ENCODE data around the gene COL4A2.
"Not testable (repeated sequence)": the region's sequence is repeated elsewhere in the genome, so short reads cannot be mapped to it uniquely, and the experiment has no call there.

COL4A2 gene

DNA sequence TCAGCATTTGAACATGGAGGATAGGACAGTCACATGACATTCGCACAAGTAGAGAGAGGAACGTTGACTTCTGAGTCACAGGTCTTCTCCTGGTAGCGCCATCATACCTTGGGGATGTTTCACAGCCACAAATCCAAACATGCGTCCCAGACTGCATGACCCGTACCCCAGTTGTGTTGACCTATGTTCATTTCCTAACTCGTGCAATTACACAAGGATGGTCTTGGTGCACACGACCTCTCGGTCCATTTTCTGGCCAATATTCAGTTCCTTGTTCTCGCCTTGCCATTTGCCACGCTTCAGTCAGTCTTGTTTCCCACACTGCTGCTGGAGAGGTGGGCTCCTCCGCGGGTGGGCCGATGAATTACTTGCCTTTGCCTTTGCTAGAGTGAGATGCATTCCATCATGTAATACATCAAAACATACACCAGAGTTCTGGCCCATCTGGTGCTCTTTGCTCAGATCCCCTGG, 87.3 kb downstream of the COL4A2 start:
- TF ChIP-seq Cebpa-rat (IDR thresholded peaks at IDR 0.05) = no peak
- Histone ChIP-seq H3K4me2 (no peak overlapping the region), H3K9me3 (replicated peaks in 1 of 11) (peaks cover 34 to 57% (median 39%) of the 10 kb centered on the region in 11 experiments), H3K4me3 (no peak overlapping the region), H3K36me3 (no peaks in the 10 kb centered on the region), H4K20me1 (no peaks in the 10 kb centered on the region), H3K27ac (no peak overlapping the region), H3K27me3 (no peaks in the 10 kb centered on the region), H3K9ac (no peak overlapping the region), H3K4me1 (peaks cover 7 to 56% (median 30%) of the 10 kb centered on the region in 10 experiments; a peak in 19 of 20 replicates)

DNA sequence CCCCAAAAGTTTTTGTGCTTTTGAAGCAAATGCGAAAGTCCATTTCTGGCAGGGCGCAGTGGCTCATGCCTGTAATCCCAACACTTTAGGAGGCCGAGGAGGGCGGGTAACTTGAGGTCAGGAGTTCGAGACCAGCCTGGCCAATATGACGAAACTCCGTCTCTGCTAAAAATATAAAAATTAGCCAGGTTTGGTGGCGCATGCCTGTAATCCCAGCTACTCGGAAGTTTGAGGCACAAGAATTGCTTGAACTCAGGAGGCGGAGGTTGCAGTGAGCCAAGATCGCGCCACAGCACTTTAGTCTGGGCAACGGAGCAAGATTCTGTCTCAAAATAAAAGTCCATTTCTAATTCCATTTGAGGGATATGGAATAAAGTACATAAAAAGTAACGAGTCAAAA, 88.5 kb downstream of the COL4A2 start:
- H3K9me3 ChIP-seq (replicated peaks in 1 of 11) = peaks cover 22 to 45% (median 28%) of the 10 kb centered on the region in 11 experiments
- H3K36me3 ChIP-seq, H3K27me3 ChIP-seq, H3K27ac ChIP-seq, H3K4me3 ChIP-seq, H4K20me1 ChIP-seq, H3K4me2 ChIP-seq, H3K9ac ChIP-seq: not testable (repeated sequence)
- peaks cover 7 to 51% (median 28%) of the 10 kb centered on the region in 10 experiments; a peak in 19 of 20 replicates for H3K4me1 ChIP-seq

DNA sequence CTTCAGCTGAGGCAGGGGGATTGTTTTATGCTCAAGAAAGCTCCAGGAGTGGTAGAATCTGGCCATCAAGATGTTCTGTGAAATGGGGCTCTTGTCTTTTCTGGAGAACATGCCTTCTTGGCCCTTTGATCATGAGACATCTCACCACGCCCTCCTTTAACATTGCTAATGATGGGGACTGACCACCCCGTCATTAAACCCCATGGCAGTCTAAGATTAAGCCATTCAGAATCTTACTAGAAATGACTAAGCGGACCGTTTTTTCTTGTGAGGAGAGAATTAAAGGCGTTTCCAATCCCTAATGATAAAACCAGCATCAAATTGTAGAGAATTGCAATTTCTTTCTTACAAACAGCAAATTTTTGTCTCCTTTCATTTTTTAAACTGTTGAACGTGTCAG, 89.4 kb downstream of the COL4A2 start:
- Histone ChIP-seq H3K9me3 (replicated peaks in 1 of 11) (peaks cover 13 to 36% (median 22%) of the 10 kb centered on the region in 11 experiments), H3K27me3 (no peaks in the 10 kb centered on the region), H4K20me1 (no peaks in the 10 kb centered on the region), H3K4me3 (no peak overlapping the region), H3K27ac (no peak overlapping the region), H3K9ac (no peak overlapping the region), H3K4me1 (peaks cover 7 to 46% (median 28%) of the 10 kb centered on the region in 10 experiments; a peak in 19 of 20 replicates), H3K4me2 (peak overlapping the region in 6 of 11 experiments; percentile 55 to 72 (median 62); a peak in 10 of 22 replicates), H3K36me3 (no peaks in the 10 kb centered on the region)
- no peak for TF ChIP-seq Cebpa-rat (IDR thresholded peaks at IDR 0.05)

DNA sequence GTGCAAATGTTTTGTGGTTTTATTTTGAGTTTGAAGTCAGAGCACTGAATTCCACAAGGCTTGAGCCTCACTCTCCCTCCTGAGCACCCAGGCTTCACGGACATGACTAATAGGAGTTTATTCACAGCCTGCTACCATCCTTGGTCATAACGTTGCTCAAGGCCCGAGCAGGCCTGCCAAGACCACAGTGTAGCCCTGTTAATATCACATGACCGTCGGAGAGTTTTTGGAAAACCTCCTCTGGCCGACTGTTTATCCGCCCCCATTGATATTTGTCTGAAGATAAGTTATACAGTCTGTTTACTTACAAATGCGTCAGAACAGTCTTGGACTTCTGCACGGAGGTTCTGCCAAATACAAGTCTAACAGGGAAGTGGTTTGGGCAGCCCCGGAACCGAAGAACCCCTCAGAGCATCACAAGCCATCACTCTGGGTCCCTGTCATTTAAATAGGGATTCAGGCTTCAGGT, 89.9 kb downstream of the COL4A2 start:
- H3K4me3 ChIP-seq = no peak overlapping the region
- no peaks in the 10 kb centered on the region for H4K20me1 ChIP-seq
- TF ChIP-seq Cebpa-rat (IDR thresholded peaks at IDR 0.05) = no peak
- H3K4me1 ChIP-seq = peaks cover 7 to 46% (median 28%) of the 10 kb centered on the region in 10 experiments; a peak in 19 of 20 replicates
- peak overlapping the region in 1 of 11 experiments; percentile 37; a peak in 1 of 22 replicates for H3K27ac ChIP-seq
- H3K36me3 ChIP-seq = no peaks in the 10 kb centered on the region
- peaks cover 9 to 32% (median 18%) of the 10 kb centered on the region in 11 experiments; a peak in 18 of 22 replicates for H3K9me3 ChIP-seq (replicated peaks in 1 of 11)
- no peak overlapping the region for H3K9ac ChIP-seq
- H3K27me3 ChIP-seq = no peaks in the 10 kb centered on the region
- H3K4me2 ChIP-seq = peak overlapping the region in 9 of 11 experiments; percentile 41 to 72 (median 58); a peak in 14 of 22 replicates

DNA sequence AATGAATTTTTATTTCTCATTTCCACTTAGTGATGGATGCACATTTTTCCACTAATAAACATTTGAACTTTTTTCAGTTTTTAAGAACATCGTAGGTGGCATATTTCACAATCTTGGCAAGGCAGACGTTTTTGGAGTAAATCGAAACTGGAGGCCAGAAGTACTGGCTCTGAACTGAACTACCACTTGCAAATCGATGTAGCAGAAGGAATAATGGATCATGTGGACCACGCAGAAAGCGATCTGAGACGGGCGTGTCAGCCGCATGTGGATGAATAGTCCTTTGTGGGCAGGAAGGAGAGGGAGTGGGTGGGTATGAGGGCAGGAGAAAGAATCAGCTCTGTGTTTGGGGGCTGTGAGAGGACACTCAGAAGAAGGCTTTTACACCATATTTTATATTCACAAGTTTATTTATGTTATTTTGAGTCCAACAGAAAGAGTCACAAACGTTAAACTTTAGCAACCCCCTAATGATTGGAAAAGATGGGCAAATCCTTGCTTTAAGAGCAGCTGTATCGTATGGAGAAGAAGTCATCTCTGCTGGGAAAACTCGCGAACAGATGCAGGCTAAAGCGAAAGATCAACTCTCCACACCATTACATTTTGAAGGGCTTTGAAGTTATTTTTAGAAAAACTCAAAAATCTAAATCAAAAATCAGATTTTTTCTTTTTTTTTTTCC, 90.5 kb downstream of the COL4A2 start:
- Histone ChIP-seq H3K36me3 (no peaks in the 10 kb centered on the region), H3K4me1 (peaks cover 7 to 41% (median 26%) of the 10 kb centered on the region in 10 experiments; a peak in 19 of 20 replicates), H3K9ac (0 out of 22 replicates have a peak overlapping the region, but pooled peaks of 1 of the 11 experiments have one; percentile 34), H3K4me3 (no peak overlapping the region), H3K9me3 (replicated peaks in 1 of 11) (peaks cover 4 to 27% (median 17%) of the 10 kb centered on the region in 11 experiments; a peak in 16 of 22 replicates), H3K4me2 (peak overlapping the region; percentile 41 to 72 (median 55); a peak in 20 of 22 replicates), H3K27me3 (no peaks in the 10 kb centered on the region), H3K27ac (peak overlapping the region in 2 of 11 experiments; percentile 25 to 37; a peak in 2 of 22 replicates), H4K20me1 (no peaks in the 10 kb centered on the region)
- no peak for TF ChIP-seq Cebpa-rat (IDR thresholded peaks at IDR 0.05)

DNA sequence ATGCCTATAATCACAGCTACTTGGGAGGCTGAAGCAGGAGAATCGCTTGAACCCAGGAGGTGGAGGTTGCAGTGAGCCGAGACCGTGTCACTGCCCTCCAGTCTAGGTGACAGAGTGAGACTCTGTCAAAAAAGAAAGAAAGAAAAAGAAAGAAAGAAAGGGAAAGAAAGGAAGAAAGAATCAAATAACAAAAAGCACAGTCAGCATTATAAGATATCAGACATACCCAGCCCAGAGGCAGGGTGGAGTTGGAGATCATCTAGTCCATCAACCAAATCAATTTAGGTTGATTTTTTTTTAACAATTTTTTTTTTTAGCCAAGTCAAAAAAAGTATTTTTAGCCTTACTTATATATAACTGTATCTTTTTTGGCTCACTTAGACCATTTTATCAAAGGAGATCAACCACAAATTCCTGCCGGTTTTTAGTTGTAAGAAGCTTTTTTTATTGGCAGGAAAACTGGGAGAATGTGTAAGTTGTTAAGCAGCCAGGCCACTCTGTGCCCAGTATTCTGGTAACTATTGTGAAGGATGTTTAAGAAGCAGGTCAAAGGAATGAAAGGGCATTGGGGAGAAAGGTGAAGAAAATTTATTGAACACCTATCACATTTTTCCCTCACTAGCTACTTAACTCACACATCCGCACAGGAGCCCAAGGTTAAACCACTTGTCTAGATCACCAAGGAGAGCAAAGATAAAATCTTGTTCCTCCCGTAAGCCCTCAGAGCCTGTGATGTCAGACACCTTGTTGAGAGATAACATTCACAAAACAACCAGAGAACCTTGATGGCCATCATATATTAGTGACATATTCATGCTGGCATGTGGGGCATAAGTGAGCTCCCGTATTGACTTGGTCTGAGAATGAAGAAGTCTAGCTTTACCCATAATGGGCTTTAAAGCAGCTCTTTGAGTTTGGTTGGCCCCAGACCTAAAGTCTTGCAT, 91.8 kb downstream of the COL4A2 start:
- peaks cover 0 to 19% (median 10%) of the 10 kb centered on the region in 11 experiments; a peak in 12 of 22 replicates for H3K9me3 ChIP-seq (replicated peaks in 1 of 11)
- no peaks in the 10 kb centered on the region for H3K27me3 ChIP-seq
- no peaks in the 10 kb centered on the region for H3K36me3 ChIP-seq
- no peak overlapping the region for H3K9ac ChIP-seq
- H3K4me3 ChIP-seq = no peak overlapping the region
- peaks cover 7 to 38% (median 24%) of the 10 kb centered on the region in 10 experiments; a peak in 19 of 20 replicates for H3K4me1 ChIP-seq
- no peak for TF ChIP-seq Cebpa-rat (IDR thresholded peaks at IDR 0.05)
- H3K27ac ChIP-seq = no peak overlapping the region
- H3K4me2 ChIP-seq = peak overlapping the region in 9 of 11 experiments; percentile 6 to 72 (median 58); a peak in 15 of 22 replicates
- H4K20me1 ChIP-seq = no peaks in the 10 kb centered on the region

DNA sequence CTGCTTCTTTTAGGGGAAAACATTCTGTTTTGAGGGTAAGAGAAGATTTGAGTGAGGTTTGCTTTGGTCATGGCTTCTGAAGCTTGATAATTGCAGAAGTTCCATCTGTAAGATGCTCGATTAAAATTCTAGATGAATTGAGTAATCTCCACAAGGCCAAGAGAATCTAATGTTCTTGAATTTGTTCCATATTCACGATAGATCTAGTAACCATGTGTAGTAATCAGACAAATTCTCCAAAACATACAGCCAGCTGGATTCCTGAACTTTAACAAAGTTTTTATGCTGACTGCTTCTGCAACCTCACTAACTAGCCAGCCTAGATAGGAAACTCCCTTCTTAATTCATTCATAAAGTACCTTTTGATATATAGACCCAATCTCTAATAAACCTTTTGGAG, 92.7 kb downstream of the COL4A2 start:
- H3K27ac ChIP-seq = no peak overlapping the region
- TF ChIP-seq Cebpa-rat (IDR thresholded peaks at IDR 0.05) = no peak
- no peaks in the 10 kb centered on the region for H4K20me1 ChIP-seq
- H3K36me3 ChIP-seq = no peaks in the 10 kb centered on the region
- H3K4me3 ChIP-seq = no peak overlapping the region
- H3K27me3 ChIP-seq = no peaks in the 10 kb centered on the region
- H3K9me3 ChIP-seq (replicated peaks in 1 of 11) = peaks cover 0 to 9% (median 2%) of the 10 kb centered on the region in 11 experiments; a peak in 7 of 22 replicates
- no peak overlapping the region for H3K4me2 ChIP-seq
- H3K4me1 ChIP-seq = peaks cover 7 to 38% (median 24%) of the 10 kb centered on the region in 10 experiments; a peak in 19 of 20 replicates
- no peak overlapping the region for H3K9ac ChIP-seq

DNA sequence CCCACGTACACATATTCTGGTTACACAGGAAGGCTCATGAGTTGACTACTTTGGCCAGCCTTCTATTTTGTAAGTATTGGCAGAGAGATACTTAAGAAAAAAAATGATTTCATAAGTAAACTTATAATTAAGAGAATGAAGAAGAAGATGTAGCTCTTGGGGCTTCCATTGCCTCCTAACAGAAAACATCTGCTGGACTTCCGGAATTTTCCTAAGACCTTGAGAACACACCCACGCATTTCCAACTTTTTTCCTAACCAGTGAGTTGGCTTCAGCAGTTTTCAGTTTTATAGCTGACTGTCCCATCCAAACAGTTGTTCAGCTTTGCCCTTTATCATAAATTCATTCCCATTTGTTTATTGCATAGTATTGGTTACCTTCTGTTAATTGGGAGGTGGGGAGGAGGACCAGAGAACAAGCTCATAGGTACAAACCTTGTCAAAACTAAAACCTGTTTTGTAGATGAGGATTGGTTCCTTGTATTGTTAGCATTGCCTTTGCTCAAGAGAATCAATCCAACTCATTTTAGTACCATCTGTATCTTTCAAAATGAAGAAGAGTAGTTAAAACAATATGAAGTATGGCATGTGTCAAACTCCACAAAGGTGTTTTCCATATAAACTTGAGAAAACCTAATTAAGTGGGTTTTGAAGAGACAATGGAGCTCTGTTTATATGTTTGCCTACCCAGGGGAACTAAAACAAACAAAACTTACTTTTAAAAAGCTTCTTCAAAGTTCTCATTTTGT, 93.9 kb downstream of the COL4A2 start:
- no peaks in the 10 kb centered on the region for H3K36me3 ChIP-seq
- H3K27ac ChIP-seq = no peak overlapping the region
- TF ChIP-seq Cebpa-rat (IDR thresholded peaks at IDR 0.05) = no peak
- H4K20me1 ChIP-seq = 0 out of 22 replicates have a peak, but pooled peaks cover 0 to under 1% (median 0%) of the 10 kb centered on the region in 11 experiments
- H3K27me3 ChIP-seq = no peaks in the 10 kb centered on the region
- H3K4me2 ChIP-seq = no peak overlapping the region
- H3K9me3 ChIP-seq (replicated peaks in 1 of 11) = peaks cover 0 to 7% (median 0%) of the 10 kb centered on the region in 11 experiments; a peak in 3 of 22 replicates
- H3K4me3 ChIP-seq = no peak overlapping the region
- no peak overlapping the region for H3K9ac ChIP-seq
- H3K4me1 ChIP-seq = peaks cover 7 to 38% (median 24%) of the 10 kb centered on the region in 10 experiments; a peak in 19 of 20 replicates
